T-helper 2 cell (primary cell): ENCODE data around the gene PLAGL1.
"Not testable (repeated sequence)": the region's sequence is repeated elsewhere in the genome, so short reads cannot be mapped to it uniquely, and the experiment has no call there.

Experiments
- DNase-seq, 5 experiments: peaks; one replicate each; pipeline versions ENCODE4 v3.0.0 to v3.0.0-alpha.2; 2012 to 2022

Gene PLAGL1

GRCh38 chr6:144009628-144010027, 1.6 kb upstream of the PLAGL1 start:
- DNase-seq = not testable (repeated sequence)

- no peak for DNase-seq
Measured at GRCh38 chr6:144008846-144009245, 787 bp upstream of the PLAGL1 start.

GRCh38 chr6:144007478-144008119, 460 bp downstream of the PLAGL1 start:
- DNase-seq = peak in 1 of 5 experiments; percentile 13

GRCh38 chr6:144006736-144007477, 1.2 kb downstream of the PLAGL1 start:
- no peak for DNase-seq

GRCh38 chr6:143999406-143999805, 8.7 kb downstream of the PLAGL1 start:
- DNase-seq = no peak

GRCh38 chr6:143998686-143999085, 9.4 kb downstream of the PLAGL1 start:
- DNase-seq = no peak

GRCh38 chr6:143993965-143994646, 14.0 kb downstream of the PLAGL1 start:
- DNase-seq = no peak

GRCh38 chr6:143992285-143992684, 15.8 kb downstream of the PLAGL1 start:
- DNase-seq = no peak

GRCh38 chr6:143986463-143987065, 21.5 kb downstream of the PLAGL1 start:
- no peak for DNase-seq

- DNase-seq = no peak
Measured at GRCh38 chr6:143984666-143985065, 23.4 kb downstream of the PLAGL1 start.

- DNase-seq = no peak
Measured at GRCh38 chr6:143982968-143983367, 25.1 kb downstream of the PLAGL1 start.

- no peak for DNase-seq
Measured at GRCh38 chr6:143980921-143981320, 27.1 kb downstream of the PLAGL1 start.

GRCh38 chr6:143976806-143977349, 31.2 kb downstream of the PLAGL1 start:
- no peak for DNase-seq

GRCh38 chr6:143974089-143974488, 34.0 kb downstream of the PLAGL1 start:
- DNase-seq = no peak

- no peak for DNase-seq
Measured at GRCh38 chr6:143973097-143973966, 34.7 kb downstream of the PLAGL1 start.

GRCh38 chr6:143971482-143972205, 36.4 kb downstream of the PLAGL1 start:
- DNase-seq = no peak

GRCh38 chr6:143970456-143971218, 37.4 kb downstream of the PLAGL1 start:
- DNase-seq = no peak

- DNase-seq = peak in 1 of 5 experiments; percentile 35
Measured at GRCh38 chr6:143969077-143969476, 39.0 kb downstream of the PLAGL1 start.

- no peak for DNase-seq
Measured at GRCh38 chr6:143967706-143968376, 40.2 kb downstream of the PLAGL1 start.

GRCh38 chr6:143966312-143966711, 41.7 kb downstream of the PLAGL1 start:
- no peak for DNase-seq
